HG03575 (cell line): Measurements from ENCODE around the gene TMEM9.

Experiments
- ATAC-seq: cut with Tn5 transposase; IDR thresholded peaks from one replicate; pipeline ENCODE4 v1.9.1; 2021; ENCODE audit not compliant: unreplicated experiment, insufficient number of reproducible peaks, low FRiP score; ENCODE audit errors: extremely low read depth

TMEM9 gene

GRCh38 chr1:201094832-201095231, 59.4 kb downstream of the TMEM9 start:
- ATAC-seq, result no peak

GRCh38 chr1:201093962-201094361, 60.3 kb downstream of the TMEM9 start:
- no peak for ATAC-seq

GRCh38 chr1:201093561-201093960, 60.7 kb downstream of the TMEM9 start:
- ATAC-seq, result no peak

GRCh38 chr1:201092738-201093137, 61.5 kb downstream of the TMEM9 start:
- ATAC-seq, result no peak

GRCh38 chr1:201091256-201091655, 63.0 kb downstream of the TMEM9 start:
- ATAC-seq, result no peak

GRCh38 chr1:201090541-201090940, 63.7 kb downstream of the TMEM9 start:
- ATAC-seq, result no peak

GRCh38 chr1:201089596-201089995, 64.7 kb downstream of the TMEM9 start:
- no peak for ATAC-seq

- ATAC-seq, result no peak
Observed at GRCh38 chr1:201088901-201089525, 65.3 kb downstream of the TMEM9 start.

GRCh38 chr1:201088395-201088794, 65.9 kb downstream of the TMEM9 start:
- ATAC-seq, result no peak

GRCh38 chr1:201085902-201086735, 68.2 kb downstream of the TMEM9 start:
- ATAC-seq, result no peak
